CD4-positive, alpha-beta T cell treated with Interferon alpha-2 for 1 hour (primary cell): ENCODE data around the gene EVPLL.
"Not testable (repeated sequence)": the region's sequence is repeated elsewhere in the genome, so short reads cannot be mapped to it uniquely, and the experiment has no call there.

Source experiments
- DNase-seq, 2 donors: peaks; one replicate each; pipeline ENCODE4 v3.0.0-alpha.2; 2020 to 2022

The EVPLL gene

DNA sequence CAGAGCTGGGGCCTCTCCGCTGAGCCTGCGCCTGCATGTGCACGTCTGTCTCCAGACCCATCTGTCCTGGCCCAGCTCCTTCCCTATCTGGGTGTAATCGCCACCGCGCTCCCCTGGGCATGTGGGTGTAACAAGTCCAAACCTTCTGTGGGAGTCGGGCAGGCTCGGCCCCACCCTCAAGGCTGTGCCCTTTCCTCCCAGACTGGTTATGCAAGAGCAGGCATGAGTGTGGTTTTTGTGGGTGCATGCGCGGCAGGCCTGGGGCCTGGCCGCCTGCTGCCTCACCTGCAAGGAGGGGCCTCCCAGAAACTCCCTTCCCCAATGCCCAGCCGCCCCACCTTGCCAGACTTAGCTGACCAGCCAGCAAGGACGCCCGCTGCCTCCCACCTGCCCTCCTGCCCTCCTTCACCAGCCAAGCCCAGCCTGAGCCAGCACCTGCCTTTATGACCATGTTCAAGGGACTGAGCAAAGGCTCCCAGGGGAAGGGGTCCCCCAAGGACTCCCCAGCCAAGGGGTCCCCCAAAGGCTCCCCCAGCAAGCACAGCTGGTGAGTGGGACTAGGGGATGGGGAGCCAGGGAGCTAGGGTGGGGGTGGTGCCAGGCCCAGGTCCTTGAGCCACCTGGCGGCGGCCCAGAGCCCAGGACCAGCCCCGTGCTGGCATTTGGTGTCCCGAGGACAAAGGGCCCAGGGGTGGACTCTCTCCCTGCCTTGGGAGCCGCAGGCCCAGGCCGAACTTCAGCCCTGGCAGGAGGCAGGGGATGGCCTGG, at the start of gene EVPLL:
Gene EVPLL (plus strand): TSS at position 342 of the 768 bp plus-strand sequence. CDS start 3,160 bp downstream, outside the sequence.
- DNase-seq: peak; percentile 3 to 38

DNA sequence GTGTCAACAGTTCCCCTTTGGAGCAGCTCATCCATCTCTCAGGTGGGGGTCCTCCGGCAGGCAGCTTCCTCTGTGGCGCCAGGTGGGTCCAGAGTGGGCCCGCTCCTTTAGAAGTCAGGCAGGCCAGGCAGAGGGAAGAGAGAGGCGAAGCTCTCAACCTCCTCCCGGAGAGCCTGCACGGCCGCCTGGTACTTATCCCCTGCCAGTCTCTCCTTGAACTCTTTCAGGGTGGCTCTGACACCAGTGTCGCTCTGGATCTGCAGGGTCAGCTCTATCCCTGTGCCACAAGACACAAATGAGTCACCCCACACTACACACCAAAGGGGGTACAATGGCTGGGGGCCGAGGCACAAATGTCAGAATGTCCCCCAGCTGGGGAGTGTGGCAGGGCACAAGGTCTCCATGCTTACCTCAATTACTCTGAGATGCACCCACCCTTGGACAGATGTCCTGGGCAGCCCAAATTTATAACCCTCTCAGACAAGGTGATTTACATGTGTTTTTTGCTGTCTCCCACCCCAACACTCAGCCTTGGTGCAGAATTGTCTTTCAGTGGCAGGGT, 48.9 kb upstream of the EVPLL start:
- no peak for DNase-seq

DNA sequence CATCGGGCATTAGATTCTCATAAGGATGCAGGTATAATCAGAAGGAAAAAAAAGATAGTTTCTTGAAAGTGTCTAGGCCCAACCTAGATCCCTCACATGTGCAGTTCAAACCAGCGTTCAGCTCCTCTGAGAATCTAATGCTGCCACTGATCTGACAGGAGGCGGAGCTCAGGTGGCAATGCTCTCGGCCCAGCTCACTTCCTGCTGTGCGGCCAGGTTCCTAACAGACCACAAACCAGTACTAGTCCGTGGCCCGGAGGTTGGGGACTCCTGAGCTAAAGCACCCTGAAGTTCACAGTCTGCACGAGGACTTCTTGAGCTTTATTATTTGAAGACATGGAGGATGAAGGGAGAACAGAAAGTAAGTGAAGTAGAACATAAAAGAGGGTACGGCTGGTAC, 45.7 kb upstream of the EVPLL start:
- DNase-seq: peak in 1 of 2 donors; percentile 36

DNA sequence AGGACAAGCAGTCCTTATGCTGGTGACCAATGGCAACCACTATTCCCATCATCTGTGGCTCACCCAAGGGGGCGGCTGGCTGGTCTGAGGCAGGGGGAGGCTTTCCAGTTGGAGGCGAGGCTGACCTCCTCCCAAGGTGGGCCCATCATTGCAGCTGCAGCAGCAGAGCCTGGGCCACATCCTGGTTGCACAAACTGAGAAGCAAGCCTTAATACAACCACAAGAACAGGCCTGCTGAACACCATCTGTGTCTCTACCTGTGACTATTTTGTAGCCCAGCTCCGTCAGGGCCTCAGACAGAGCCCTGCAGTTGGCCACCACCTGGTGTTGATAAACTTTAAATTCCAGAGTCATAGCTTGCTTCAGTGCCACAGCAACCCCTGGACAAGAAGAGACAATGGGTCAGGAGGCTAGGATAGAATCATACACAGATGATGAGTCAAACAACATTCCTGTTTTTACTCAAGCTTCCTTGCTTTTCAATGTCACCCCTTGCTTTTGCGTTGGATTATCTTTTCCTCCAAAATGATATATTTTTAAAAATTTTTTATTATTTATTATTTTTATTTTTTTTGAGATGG, 44.6 kb upstream of the EVPLL start:
- DNase-seq: no peak

DNA sequence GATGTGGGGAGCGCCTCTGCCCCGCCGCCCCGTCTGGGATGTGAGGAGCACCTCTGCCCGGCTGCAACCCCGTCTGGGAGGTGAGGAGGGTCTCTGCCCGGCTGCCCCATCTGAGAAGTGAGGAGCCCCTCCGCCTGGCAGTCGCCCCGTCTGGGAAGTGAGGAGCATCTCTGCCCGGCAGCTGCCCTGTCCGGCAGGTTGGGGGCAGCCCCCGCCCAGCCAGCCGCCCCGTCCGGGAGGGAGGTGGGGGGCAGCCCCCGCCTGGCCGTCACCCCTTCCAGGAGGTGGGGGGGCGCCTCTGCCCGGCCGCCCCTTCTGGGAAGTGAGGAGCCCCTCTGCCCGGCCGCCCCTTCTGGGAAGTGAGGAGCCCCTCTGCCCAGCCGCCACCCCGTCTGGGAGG, 39.4 kb upstream of the EVPLL start:
- DNase-seq: not testable (repeated sequence)

DNA sequence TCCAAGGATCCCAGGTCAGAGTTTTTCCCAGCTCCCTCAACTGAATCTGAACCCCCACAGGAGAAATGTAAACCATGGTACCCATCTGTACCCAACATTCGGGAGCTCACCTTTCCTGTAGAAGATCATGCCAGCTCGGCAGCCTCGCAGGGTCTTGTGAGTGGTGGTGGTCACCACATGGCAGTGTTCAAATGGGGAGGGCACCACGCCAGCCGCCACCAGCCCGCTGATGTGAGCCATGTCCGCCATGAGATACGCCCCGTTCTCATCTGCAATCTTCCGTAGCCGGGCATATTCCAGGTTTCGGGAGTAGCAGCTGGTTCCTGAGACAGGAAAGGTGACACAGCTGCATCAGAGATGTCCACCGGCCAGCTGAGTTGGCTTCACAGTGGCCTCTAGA, 37.6 kb upstream of the EVPLL start:
- DNase-seq: no peak

DNA sequence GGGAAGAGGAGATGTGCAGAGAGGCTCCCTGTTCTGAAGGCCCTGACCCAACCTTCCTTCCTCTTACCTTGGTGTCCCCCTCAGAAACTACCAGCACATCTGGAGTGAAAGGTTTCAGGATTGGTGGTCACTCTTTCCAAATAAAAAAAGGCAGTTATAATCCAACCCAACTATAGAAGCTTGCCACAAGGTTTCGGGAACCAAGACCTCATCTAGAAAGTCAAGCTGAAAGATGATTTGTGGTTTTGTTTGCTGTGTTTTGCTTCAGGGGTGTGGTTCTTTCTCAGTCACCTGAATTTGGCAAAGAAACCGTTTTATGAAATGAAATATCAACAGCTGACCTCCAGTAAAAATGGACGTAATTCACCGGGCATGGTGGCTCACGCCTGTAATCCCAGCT, 33.6 kb upstream of the EVPLL start:
- DNase-seq: no peak

DNA sequence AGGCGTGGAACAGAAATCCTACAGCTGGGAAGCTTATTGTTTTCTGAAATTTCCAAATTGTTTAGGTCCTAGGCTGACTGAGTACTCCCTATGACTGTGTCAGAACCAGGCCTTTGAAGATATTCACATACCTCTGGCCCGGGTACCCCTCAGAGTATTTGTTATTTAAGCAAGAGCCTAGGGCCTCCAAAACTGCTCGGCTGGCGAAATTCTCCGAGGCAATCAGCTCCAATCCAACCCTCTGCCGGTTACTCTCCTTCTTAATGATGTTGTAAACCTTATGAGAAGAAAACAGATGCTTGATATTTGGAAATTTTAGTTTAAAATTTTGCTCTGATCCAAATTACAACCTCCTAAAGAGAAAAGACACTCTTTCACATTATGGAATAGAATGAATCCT, 24.0 kb upstream of the EVPLL start:
- DNase-seq: no peak

DNA sequence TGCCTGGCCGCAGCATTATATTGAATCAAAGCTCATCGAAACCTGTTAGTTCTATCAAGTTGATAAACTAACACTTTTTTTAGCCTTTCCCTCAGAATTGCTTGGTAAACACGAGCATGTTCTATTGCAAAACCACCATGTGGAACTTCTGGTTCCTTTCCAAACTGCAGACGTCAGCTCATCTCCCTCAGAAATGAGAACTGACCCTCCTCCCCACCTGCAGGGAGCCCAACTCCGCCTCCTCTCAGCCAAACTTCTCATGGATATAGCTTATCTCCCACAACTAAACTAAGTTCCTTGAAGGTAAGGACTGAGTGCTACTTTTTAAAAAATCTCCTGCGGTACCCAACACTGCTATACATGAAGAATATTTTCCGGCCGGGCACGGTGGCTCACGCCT, 21.0 kb upstream of the EVPLL start:
- DNase-seq: no peak

DNA sequence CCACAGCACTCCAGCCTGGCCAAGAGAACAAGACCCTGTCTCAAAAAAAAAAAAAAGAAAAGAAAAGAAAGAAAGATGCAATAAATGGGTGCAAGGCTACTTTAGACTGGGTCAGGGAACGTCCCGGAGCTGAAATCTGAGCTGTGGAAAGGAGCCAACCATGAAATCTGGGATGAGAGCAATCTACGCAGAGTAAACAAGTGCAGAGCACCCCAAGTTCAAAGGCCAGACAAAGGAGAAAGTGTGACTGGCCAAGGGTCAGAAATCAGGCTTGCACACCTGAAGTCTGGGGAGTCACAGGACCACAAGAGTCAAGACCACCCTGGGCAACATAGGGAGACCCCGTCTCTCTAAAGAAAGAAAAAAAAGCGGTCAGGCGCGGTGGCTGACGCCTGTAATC, 17.1 kb upstream of the EVPLL start:
- no peak for DNase-seq

DNA sequence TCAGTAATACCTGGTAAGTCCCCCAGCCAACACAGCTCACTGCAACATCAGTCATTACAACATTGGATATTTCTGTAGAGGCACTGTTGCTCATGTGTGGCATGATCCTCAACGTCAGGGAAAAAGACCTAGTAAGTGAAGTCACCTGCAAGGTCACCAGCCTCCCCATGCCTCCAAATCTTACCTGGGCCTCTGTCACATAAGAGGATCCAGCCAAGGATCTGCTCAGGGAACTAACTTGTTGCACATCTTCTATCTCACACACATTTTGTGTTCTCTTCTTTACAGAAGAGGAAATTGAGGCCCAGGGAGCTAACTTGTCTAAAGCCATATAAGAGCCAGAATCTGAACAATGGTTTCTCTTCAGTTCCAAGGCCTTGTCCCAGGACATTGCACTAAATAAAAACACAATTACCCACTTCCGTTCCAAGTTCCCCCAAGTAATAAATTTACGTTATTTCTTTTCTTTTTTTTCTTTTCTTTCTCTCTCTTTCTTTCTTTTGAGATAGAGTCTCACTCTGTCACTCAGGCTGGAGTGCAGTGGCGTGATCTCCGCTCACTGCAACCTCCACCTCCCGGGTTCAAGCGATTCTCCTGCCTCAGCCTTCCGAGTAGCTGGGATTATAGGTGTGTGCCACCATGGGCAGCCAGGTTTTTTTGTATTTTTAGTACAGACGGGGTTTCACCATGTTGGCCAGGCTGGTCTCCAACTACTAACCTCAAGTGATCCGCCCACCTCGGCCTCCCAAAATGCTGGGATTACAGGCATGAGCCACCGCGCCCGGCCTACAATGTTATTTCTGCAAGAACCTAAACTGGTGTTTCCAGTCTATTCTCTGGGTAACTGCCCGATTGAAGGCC, 15.5 kb upstream of the EVPLL start:
- DNase-seq: no peak

DNA sequence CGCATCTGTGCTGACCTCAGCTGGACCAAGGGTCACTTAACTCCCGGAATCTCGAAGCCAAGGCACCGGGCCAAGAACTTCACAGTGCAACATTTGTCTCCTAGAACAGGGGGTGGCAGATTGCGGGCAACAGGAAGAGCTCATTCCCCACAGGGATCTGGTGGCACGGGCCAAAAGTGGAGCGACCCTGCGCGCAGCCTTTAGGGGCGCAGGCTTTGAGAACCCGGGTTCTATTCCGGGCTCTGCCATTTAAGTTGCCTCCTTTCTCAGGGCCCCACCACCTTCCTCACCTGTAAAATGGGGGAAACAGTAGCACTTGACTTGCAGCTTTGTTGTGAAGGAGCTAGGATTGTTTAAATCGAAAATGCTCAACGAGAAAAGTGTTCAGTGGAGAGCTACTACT, 14.9 kb upstream of the EVPLL start:
- peak in 1 of 2 donors; percentile 4 for DNase-seq

DNA sequence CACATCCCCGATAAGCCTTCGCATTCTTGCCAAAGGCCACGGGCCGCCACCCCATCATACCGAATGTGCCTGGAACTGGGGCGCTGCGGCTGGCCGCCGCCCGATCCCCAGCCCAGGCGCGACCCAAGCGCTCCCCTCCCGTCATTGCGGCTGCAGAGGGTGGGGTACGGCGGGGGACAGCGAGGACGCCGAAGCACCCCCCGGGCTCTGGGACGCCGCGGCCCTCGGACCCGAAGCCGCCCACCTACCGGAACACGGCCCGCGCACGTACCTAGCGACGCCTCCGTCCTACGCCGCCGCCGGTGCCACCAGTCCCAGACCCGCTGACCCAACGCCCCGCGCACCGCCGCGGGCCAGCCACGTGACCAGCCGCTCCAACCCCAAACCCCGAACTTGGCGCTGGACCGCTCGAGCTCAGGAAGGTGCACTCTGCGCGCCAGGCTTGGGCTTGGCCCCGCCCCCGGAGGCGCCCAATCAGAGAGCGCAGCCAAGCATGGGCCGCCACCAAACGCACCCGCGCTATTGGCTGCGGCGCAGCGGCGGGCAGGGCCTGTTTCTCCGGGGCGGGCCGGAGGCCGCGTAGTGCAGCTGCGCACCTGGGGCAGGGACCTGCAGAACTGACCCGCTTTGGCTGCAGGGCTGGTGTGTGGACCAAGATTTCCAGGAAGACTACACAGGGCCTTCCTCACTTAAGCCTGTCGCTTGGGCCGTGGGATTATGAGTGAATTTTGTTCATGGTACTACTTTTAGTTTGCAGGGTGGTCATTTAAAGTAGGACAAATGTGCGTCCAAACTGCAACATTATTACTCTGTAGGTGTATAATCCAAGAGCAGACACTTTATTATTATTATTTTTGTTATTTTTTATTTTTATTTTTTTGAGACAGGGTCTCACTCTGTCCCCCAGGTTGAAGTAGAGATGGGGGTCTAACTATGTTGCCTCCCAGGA, 14.2 kb upstream of the EVPLL start, which contains the start of gene SHMT1:
Gene SHMT1 (minus strand): TSS at position 450 of the 949 bp plus-strand sequence. CDS start 7,569 bp downstream, outside the sequence.
- peak; percentile 88 to 93 for DNase-seq

DNA sequence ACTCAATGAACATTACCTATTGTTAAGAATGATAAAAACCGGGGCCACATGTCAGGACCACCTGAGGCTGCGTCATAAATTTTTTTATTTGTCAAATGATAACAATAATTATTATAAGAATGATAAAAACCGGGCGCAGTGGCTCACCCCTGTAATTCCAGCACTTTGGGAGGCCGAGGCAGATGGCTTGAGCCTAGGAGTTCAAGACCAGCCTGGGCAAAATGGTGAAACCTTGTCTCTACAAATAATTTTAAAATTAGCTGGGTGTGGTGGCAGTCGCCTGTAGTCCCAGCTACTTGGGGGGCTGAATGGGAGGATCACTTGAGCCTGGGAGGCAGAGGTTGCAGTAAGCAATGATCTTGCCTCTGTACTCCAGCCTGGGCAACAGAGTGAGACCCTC, 13.4 kb upstream of the EVPLL start:
- DNase-seq: no peak

DNA sequence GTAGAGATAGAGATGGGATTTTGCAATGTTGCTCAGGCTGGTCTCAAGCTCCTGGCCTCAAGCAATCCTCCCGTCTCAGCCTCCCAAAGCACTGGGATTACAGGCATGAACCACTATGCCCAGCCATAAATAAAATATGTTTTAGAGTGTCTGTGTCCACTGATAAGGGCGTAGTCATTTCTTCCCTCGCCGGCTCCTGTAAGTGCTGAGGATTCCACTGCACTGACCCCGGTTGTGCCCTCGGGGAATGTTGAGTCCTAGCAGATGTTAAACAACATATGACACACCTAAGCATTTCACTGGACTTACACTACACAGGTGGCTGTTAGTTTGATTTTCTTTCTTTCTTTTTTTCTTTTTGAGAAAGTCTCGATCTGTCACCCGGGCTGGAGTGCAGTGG, 8.6 kb upstream of the EVPLL start:
- no peak for DNase-seq

DNA sequence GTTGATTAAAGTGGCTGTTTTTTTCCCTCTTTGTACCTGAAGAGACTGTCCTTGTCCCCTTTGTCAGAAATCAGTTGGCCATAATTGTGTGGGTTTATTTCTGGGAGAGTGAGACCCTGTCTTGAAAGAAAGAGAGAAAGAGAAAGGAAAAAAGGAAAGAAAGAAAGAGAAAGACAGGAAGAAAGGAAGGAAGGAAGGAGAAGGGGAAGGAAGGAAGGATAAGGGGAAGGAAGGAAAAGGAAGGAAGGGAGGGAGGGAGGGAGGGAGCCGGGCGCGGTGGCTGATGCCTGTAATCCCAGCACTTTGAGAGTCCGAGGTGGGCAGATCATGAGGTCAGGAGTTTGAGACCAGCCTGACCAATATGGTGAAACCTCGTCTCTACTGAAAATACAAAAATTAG, 6.8 kb upstream of the EVPLL start:
- no peak for DNase-seq

DNA sequence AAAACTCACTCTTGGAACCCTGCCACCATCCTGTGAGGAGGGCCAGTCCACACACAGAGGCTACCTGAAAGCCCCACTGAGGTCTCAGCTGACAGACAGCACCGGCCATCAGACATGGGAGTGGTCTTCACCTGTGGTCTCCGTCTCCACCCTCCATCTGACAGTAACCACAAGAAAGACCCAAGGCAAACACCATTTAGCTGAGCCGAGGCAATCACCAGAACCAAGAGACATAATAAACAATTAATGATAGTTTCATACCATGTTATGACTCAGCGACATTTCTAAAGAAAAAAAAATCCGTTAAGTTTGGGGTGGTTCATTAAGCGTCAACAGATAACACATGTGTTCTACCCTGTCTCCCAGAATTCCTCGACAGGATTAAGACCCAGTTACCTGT, 6.1 kb upstream of the EVPLL start:
- no peak for DNase-seq

DNA sequence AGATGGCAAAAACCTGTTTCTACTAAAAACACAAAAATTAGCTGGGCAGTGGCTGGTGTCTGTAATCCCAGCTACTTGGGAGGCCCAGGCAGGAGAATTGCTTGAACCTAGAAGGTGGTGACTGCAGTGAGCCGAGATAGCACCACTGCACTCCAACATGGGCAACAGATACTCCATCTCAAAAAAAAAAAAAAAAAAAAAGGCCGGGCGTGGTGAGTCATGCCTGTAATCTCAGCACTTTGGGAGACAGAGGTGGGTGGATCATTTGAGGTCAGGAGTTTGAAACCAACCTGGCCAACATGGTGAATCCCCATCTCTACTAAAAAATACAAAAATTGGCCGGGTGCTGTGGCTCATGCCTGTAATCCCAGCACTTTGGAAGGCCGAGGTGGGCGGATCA, 4.4 kb upstream of the EVPLL start:
- DNase-seq: not testable (repeated sequence)

DNA sequence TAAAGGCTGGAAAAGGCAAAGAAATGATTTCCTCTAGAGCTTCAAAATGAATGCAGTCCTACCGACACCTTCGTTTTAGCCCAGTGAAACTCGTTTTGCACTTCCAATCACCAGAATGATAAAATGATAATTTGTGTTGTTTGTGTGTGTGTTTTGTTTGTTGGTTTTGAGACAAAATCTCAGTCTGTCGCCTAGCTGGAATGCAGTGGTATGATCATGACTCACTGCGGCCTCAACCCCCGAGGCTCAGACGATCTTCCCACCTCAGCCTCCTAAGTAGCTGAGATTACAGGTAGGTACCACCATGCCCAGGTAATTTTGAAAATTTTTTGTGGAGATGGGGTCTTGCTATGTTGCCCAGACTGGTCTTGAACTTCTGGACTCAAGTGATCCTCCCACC, 3.4 kb upstream of the EVPLL start:
- no peak for DNase-seq

DNA sequence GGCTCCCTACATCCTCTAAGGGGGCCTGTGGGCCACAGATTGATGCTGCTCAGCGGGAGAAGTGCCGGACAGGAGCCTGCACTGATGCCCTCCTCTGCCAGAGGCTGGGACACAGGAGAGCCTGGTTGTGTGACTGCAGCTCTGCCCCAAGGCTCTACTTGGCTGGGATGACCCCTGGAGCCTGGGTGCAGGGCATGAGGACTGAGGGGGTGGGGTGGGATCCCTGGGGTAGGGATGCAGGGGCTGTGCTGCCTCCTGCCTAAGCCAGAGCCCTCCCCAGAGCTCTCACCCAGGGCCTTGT, 577 bp downstream of the EVPLL start:
- DNase-seq: no peak

DNA sequence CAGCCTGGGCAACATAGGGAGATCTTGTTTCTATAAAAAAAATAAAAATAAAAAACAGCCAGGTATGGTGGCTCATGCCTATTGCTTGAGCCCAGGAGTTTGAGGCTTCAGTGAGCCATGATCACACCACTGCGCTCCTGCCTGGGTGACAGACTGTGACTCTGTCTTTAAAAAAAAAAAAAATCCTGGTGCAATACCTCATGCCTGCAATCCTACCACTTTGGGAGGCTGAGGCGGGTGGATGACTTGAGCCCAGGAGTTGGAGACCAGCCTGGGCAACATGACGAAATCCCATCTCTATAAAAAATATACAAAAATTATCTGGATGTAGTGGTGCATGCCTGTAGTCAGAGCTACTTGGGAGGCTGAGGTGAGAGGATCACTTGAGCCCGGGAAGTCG, 1.0 kb downstream of the EVPLL start:
- DNase-seq: not testable (repeated sequence)
